SK-N-SH (cell line): ENCODE results near the gene ABHD6. TPM values are rescaled to one million over a fixed set of nuclear protein-coding genes. Genes with fewer than 3 reads are reported as not detected.

Source experiments
- CTCF ChIA-PET: fragments of 300-600, 350-600 bp; formaldehyde crosslinking; extraction: SDS; loops from one replicate; lab custom pipeline; 2021; lab: Yijun Ruan, JAX
- POLR2A ChIA-PET: fragments of 350-600 bp; sonication (Branson Sonifier 250); formaldehyde crosslinking; extraction: SDS; loops from one replicate; lab custom pipeline; 2020; ENCODE audit warnings: antibody characterized with exemption, inconsistent platforms; lab: Yijun Ruan, JAX
- DNase-seq: peaks from one replicate; pipeline ENCODE4 v3.0.0; 2012
- H2AFZ ChIP-seq: fragments of 200-600 bp; sonication (generic); 2 replicates; pipeline ENCODE4 v1.8.1; 2016; ENCODE audit warnings: antibody characterized with exemption, mild to moderate bottlenecking, low read depth
- H3F3A ChIP-seq: fragments of 200-600 bp; sonication (generic); replicated peaks from 2 replicates; pipeline ENCODE3; 2016; ENCODE audit warnings: antibody characterized with exemption, mild to moderate bottlenecking; ENCODE audit not compliant: insufficient read depth
- H3K27ac ChIP-seq, 2 experiments: fragments of 200-500 bp in 1 of 2; fragments of 200-600 bp in 1 of 2; sonication (Bioruptor generic) in 1 of 2; sonication (generic), shearing (Covaris generic) in 1 of 2; 2 replicates each; pipeline versions ENCODE4 v1.5.1 to v1.6.1; 2014 to 2016; ENCODE audit warnings: low read depth in 2 of 2, inconsistent platforms in 1 of 2, low read length in 1 of 2, mild to moderate bottlenecking in 1 of 2, mixed read lengths in 1 of 2
- H3K27me3 ChIP-seq: fragments of 200-600 bp; sonication (generic), shearing (Covaris generic); 2 replicates; pipeline ENCODE4 v1.6.1; 2016; ENCODE audit warnings: mixed run types; ENCODE audit not compliant: insufficient read depth
- H3K36me3 ChIP-seq, 2 experiments: fragments of 200-500 bp in 1 of 2; fragments of 200-600 bp in 1 of 2; sonication (Bioruptor generic) in 1 of 2; sonication (generic) in 1 of 2; replicated peaks in 1 of 2; 2 replicates each; pipeline versions ENCODE3 to v1.5.1; 2014 to 2016; ENCODE audit warnings: low read length in 1 of 2, mild to moderate bottlenecking in 1 of 2; ENCODE audit not compliant: insufficient read depth in 2 of 2, control insufficient read depth in 1 of 2
- H3K4me1 ChIP-seq, 2 experiments: fragments of 200-500 bp in 1 of 2; fragments of 200-600 bp in 1 of 2; sonication (Bioruptor generic) in 1 of 2; sonication (generic), shearing (Covaris generic) in 1 of 2; 2 replicates each; pipeline versions ENCODE4 v1.5.1 to v1.6.1; 2014 to 2016; ENCODE audit warnings: low read depth in 1 of 2, low read length in 1 of 2, mixed run types in 1 of 2; ENCODE audit not compliant: insufficient read depth in 2 of 2, control insufficient read depth in 1 of 2
- H3K4me2 ChIP-seq: fragments of 200-600 bp; sonication (generic), shearing (Covaris generic); 2 replicates; pipeline ENCODE4 v1.6.1; 2017; ENCODE audit warnings: mixed run types
- H3K4me3 ChIP-seq, 2 experiments: fragments of 200-500 bp in 1 of 2; fragments of 200-600 bp in 1 of 2; sonication (Bioruptor generic) in 1 of 2; sonication (generic), shearing (Covaris generic) in 1 of 2; 2 replicates each; pipeline versions ENCODE4 v1.5.1 to v1.8.1; 2014 to 2016; ENCODE audit warnings: low read depth in 2 of 2, inconsistent platforms in 1 of 2, low read length in 1 of 2, mild to moderate bottlenecking in 1 of 2, mixed read lengths in 1 of 2, moderate library complexity in 1 of 2
- H3K79me2 ChIP-seq: fragments of 200-600 bp; sonication (generic); 2 replicates; pipeline ENCODE4 v1.8.1; 2017; ENCODE audit warnings: mild to moderate bottlenecking; ENCODE audit not compliant: insufficient read depth
- H3K9ac ChIP-seq: fragments of 200-600 bp; sonication (generic); 2 replicates; pipeline ENCODE4 v1.6.1; 2017; ENCODE audit warnings: mixed run types
- H3K9me2 ChIP-seq: fragments of 200-600 bp; sonication (generic); 2 replicates; pipeline ENCODE4 v1.6.1; 2017; ENCODE audit warnings: mixed run types
- H3K9me3 ChIP-seq: fragments of 200-600 bp; sonication (generic); 2 replicates; pipeline ENCODE4 v1.6.1; 2017; ENCODE audit warnings: mixed run types, mild to moderate bottlenecking, moderate library complexity
- H4K20me1 ChIP-seq: fragments of 200-600 bp; sonication (generic); 2 replicates; pipeline ENCODE4 v1.6.1; 2017; ENCODE audit warnings: mild to moderate bottlenecking, mixed run types; ENCODE audit not compliant: insufficient read depth
- FOXJ3 ChIP-seq: sonication (generic); formaldehyde crosslinking; IDR thresholded peaks from 2 replicates; pipeline ENCODE4 v1.5.1; 2020; ENCODE audit warnings: mild to moderate bottlenecking, missing genetic modification reagents
- POLR2AphosphoS5 ChIP-seq: IDR thresholded peaks from 2 replicates; pipeline ENCODE4 v1.6.1; 2012; ENCODE audit warnings: low read depth, low read length
- RCOR1 ChIP-seq: fragments of 150-350 bp; IDR thresholded peaks from 2 replicates; pipeline ENCODE4 v1.6.1; 2017; ENCODE audit warnings: antibody characterized with exemption, low read length
- REST ChIP-seq: IDR thresholded peaks from 2 replicates; pipeline ENCODE4 v1.6.1; 2012; ENCODE audit warnings: mild to moderate bottlenecking, low read depth, low read length, moderate library complexity
- SIN3A ChIP-seq: IDR thresholded peaks from 2 replicates; pipeline ENCODE4 v1.6.1; 2012; ENCODE audit warnings: low read depth, mild to moderate bottlenecking, low read length, moderate library complexity, borderline replicate concordance
- SMC3 ChIP-seq: IDR thresholded peaks from 2 replicates; pipeline ENCODE4 v1.6.1; 2012; ENCODE audit warnings: low read depth, low read length, improper control_type of control experiment
- TEAD4 ChIP-seq: IDR thresholded peaks from 2 replicates; pipeline ENCODE4 v1.4.0; 2012; ENCODE audit warnings: mild to moderate bottlenecking, borderline replicate concordance; ENCODE audit not compliant: insufficient read depth
- USF1 ChIP-seq: IDR thresholded peaks from 2 replicates; pipeline ENCODE4 v1.4.0; 2012; ENCODE audit warnings: low read depth, borderline replicate concordance
- ZBTB33 ChIP-seq: IDR thresholded peaks from 2 replicates; pipeline ENCODE4 v1.4.0; 2012; ENCODE audit warnings: low read depth, borderline replicate concordance
- WGBS: methylation state at CpG from one replicate; pipeline ENCODE4 v1.1.6; 2017; ENCODE audit warnings: low lambda C conversion rate; 5-methylcytosine and 5-hydroxymethylcytosine counted together
- polyA plus RNA-seq, 3 experiments: library from polyadenylated mRNA; depleted of rRNA; stranded (reverse); fragments of >200 nt; gene quantifications; 2 replicates each; pipeline ENCODE4 v1.2.3, GENCODE V29; 2012
- TF ChIP-seq, protein P1 (sequence below): fragments of 200-600 bp; sonication (generic); IDR thresholded peaks from 2 replicates; pipeline ENCODE4 v1.6.1; 2017; ENCODE audit warnings: antibody characterized with exemption, mild to moderate bottlenecking, moderate library complexity
- TF ChIP-seq, protein P2 (sequence below): IDR thresholded peaks from 2 replicates; pipeline ENCODE4 v1.4.0; 2012; ENCODE audit warnings: low read depth

Gene ABHD6
- polyA plus RNA-seq, 1 of the 3 experiments (the other 2 are of a cell fraction): 10.7 TPM

- H3K27ac ChIP-seq: no peak overlapping the region
- WGBS: 60% methylated on average over 10 of the region's 10 CpGs
- H3K4me1 ChIP-seq: peaks cover 0 to 5% of the 10 kb centered on the region in 2 experiments; a peak in 1 of 4 replicates
- no peak overlapping the region for H3K4me3 ChIP-seq
- H3K4me2 ChIP-seq: no peak overlapping the region
- H3K9ac ChIP-seq: no peak overlapping the region
- ChIA-PET CTCF (interaction anchor here (0.6 to 2.5 kb wide), 8 partner anchors 27 to 621 kb away, joined by 3 to 10 read pairs (median 3); partner anchors contain the start of gene FLNB), POLR2A (no interaction called here)
- H4K20me1 ChIP-seq: no peaks in the 10 kb centered on the region
- H3K9me3 ChIP-seq: no peaks in the 10 kb centered on the region
- TF ChIP-seq REST (no peak), FOXJ3 (CRISPR knock-in tag) (no peak), SMC3 (no peak), RCOR1 (no peak), ZBTB33 (no peak), SIN3A (no peak), USF1 (no peak), TEAD4 (no peak), POLR2AphosphoS5 (no peak)
- TF ChIP-seq, protein P1, sequence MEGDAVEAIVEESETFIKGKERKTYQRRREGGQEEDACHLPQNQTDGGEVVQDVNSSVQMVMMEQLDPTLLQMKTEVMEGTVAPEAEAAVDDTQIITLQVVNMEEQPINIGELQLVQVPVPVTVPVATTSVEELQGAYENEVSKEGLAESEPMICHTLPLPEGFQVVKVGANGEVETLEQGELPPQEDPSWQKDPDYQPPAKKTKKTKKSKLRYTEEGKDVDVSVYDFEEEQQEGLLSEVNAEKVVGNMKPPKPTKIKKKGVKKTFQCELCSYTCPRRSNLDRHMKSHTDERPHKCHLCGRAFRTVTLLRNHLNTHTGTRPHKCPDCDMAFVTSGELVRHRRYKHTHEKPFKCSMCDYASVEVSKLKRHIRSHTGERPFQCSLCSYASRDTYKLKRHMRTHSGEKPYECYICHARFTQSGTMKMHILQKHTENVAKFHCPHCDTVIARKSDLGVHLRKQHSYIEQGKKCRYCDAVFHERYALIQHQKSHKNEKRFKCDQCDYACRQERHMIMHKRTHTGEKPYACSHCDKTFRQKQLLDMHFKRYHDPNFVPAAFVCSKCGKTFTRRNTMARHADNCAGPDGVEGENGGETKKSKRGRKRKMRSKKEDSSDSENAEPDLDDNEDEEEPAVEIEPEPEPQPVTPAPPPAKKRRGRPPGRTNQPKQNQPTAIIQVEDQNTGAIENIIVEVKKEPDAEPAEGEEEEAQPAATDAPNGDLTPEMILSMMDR: no peak
- TF ChIP-seq, protein P2, sequence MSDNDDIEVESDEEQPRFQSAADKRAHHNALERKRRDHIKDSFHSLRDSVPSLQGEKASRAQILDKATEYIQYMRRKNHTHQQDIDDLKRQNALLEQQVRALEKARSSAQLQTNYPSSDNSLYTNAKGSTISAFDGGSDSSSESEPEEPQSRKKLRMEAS: no peak
- no peaks in the 10 kb centered on the region for H3K36me3 ChIP-seq
- H3F3A ChIP-seq: no peaks in the 10 kb centered on the region
- no peaks in the 10 kb centered on the region for H3K9me2 ChIP-seq
- no peak overlapping the region for H2AFZ ChIP-seq
- peaks cover 21% of the 10 kb centered on the region; the same call in 1 of the 2 replicates for H3K27me3 ChIP-seq
- DNase-seq: no peak
- no peaks in the 10 kb centered on the region for H3K79me2 ChIP-seq
Observed at GRCh38 chr3:58215317-58216025, 22.1 kb upstream of the ABHD6 start.
